Panc1 (cell line): ENCODE results near the gene UCP2. TPM values are rescaled to one million over a fixed set of nuclear protein-coding genes. Genes with fewer than 3 reads are reported as not detected.

Experiments
- ATAC-seq: fragments of 200-7000 bp; cut with Tn5 transposase; 2 replicates; pipeline ENCODE4 v1.9.1; 2020; ENCODE audit warnings: mild to moderate bottlenecking, moderate library complexity
- Bru-seq: library from RNA; stranded (reverse); fragments of 400-500 nt; gene quantifications from one replicate; lab custom pipeline; 2021; lab: Mats Ljungman, UMichigan
- BruChase-seq, 2 experiments: library from RNA; stranded (reverse); fragments of 400-500 nt; gene quantifications; one replicate each; lab custom pipeline; 2021; lab: Mats Ljungman, UMichigan
- BruUV-seq: library from RNA; stranded (reverse); fragments of 400-500 nt; replicated peaks from 2 replicates; lab custom pipeline; 2021; lab: Mats Ljungman, UMichigan
- CTCF ChIA-PET: fragments of 300-600 bp; sonication (Branson Sonifier 250); formaldehyde crosslinking; loops from one replicate; lab custom pipeline; 2022; ENCODE audit warnings: antibody characterized with exemption; lab: Charles Lee
- POLR2A ChIA-PET: fragments of 300-600 bp; sonication (Branson Sonifier 250); formaldehyde crosslinking; loops from one replicate; lab custom pipeline; 2022; ENCODE audit warnings: antibody characterized with exemption; lab: Charles Lee
- DNase-seq: peaks from one replicate; pipeline ENCODE4 v3.0.0-alpha.2; 2010; ENCODE audit warnings: low read depth, low spot score
- H3K27ac ChIP-seq: 2 replicates; pipeline ENCODE4 v1.5.1; 2011; ENCODE audit warnings: mild to moderate bottlenecking, low read length, inconsistent platforms
- H3K27me3 ChIP-seq: fragments of 200-500 bp; sonication (Bioruptor generic); 2 replicates; pipeline ENCODE4 v1.6.0; 2014; ENCODE audit warnings: low read length, inconsistent platforms; ENCODE audit not compliant: control insufficient read depth, insufficient read depth
- H3K36me3 ChIP-seq: fragments of 200-500 bp; sonication (Bioruptor generic); 2 replicates; pipeline ENCODE4 v1.5.1; 2014; ENCODE audit warnings: inconsistent platforms, mild to moderate bottlenecking, low read length, moderate library complexity; ENCODE audit not compliant: control insufficient read depth, insufficient read depth
- H3K4me1 ChIP-seq: 2 replicates; pipeline ENCODE4 v1.5.1; 2011; ENCODE audit warnings: inconsistent platforms, mild to moderate bottlenecking, low read length, moderate library complexity; ENCODE audit not compliant: control insufficient read depth, insufficient read depth
- H3K4me3 ChIP-seq, 2 experiments: 2 replicates each; pipeline ENCODE4 v1.5.1; 2011 to 2012; ENCODE audit warnings: low read depth in 2 of 2, low read length in 2 of 2, mild to moderate bottlenecking in 2 of 2, inconsistent platforms in 1 of 2, moderate library complexity in 1 of 2
- H3K9me3 ChIP-seq: fragments of 200-500 bp; sonication (Bioruptor generic); 2 replicates; pipeline ENCODE4 v1.5.1; 2014; ENCODE audit warnings: low read depth, mild to moderate bottlenecking, inconsistent platforms, low read length, moderate library complexity; ENCODE audit not compliant: control insufficient read depth, insufficient read depth
- CTCF ChIP-seq: fragments of 450-650 bp; IDR thresholded peaks from 2 replicates; pipeline ENCODE4 v1.5.1; 2017; ENCODE audit warnings: mild to moderate bottlenecking
- POLR2AphosphoS5 ChIP-seq: IDR thresholded peaks from 2 replicates; pipeline ENCODE4 v1.6.1; 2012; ENCODE audit warnings: mild to moderate bottlenecking, low read depth, low read length, moderate library complexity
- REST ChIP-seq, 2 experiments: IDR thresholded peaks; 2 replicates each; pipeline ENCODE4 v1.6.1; 2011 to 2012; ENCODE audit warnings: low read depth in 2 of 2, control low read depth in 1 of 2, low read length in 1 of 2, mild to moderate bottlenecking in 1 of 2, moderate library complexity in 1 of 2; ENCODE audit not compliant: insufficient read depth in 1 of 2
- SIN3A ChIP-seq: IDR thresholded peaks from 2 replicates; pipeline ENCODE4 v1.6.1; 2012; ENCODE audit warnings: low read depth, mild to moderate bottlenecking, low read length, moderate library complexity, borderline replicate concordance; ENCODE audit not compliant: insufficient read depth
- TCF7L2 ChIP-seq: IDR thresholded peaks from 2 replicates; pipeline ENCODE4 v1.6.1; 2011; ENCODE audit warnings: mild to moderate bottlenecking, low read depth, low read length, inconsistent platforms
- in situ Hi-C: cut with HindIII; loops from 2 replicates; pipeline ENCODE4 v1.10.0; 2016; ENCODE audit warnings: low sequenced_read_pairs, low pct_unique_long_range_greater_than_20kb
- intact Hi-C: fragments of 100-400 bp; cut with micrococcal nuclease; formaldehyde crosslinking; loops from one replicate; pipeline ENCODE4 v1.10.0; 2022; ENCODE audit not compliant: unreplicated experiment
- long read RNA-seq: library from polyadenylated mRNA; unstranded; transcript quantifications from one replicate; pipeline ENCODE4 v2.0.0, GENCODE V29; 2021; ENCODE audit not compliant: unreplicated experiment
- polyA plus RNA-seq: library from polyadenylated mRNA; unstranded; fragments of >200 nt; gene quantifications from one replicate; pipeline ENCODE4 v1.2.1, GENCODE V29; 2012; ENCODE audit warnings: missing spikeins; ENCODE audit not compliant: insufficient read length
- total RNA-seq: library from RNA; stranded (reverse); gene quantifications from one replicate; pipeline ENCODE4 v1.2.1, GENCODE V29; 2021; ENCODE audit not compliant: unreplicated experiment

Gene UCP2
- total RNA-seq: 68.8 TPM
- 62.6 TPM for polyA plus RNA-seq
- percentile 85 among the genes with signal in this experiment for Bru-seq, nascent RNA
- percentile 67 among the genes with signal in this experiment for BruChase-seq, experiment 1, labeled RNA remaining after a 2-hour chase
- percentile 71 among the genes with signal in this experiment for BruChase-seq, experiment 2, labeled RNA remaining after a 6-hour chase
- long read RNA-seq, transcript UCP2-201 (8 exons, 2,113 nt): major isoform, 39 of 59 reads
- long read RNA-seq, partial matches to known transcripts: 11 of 59 reads
- long read RNA-seq, other reads (novel, unspliced or antisense): 9 of 59 reads

GRCh38 chr11:73982595-73982989, at the start of gene UCP2:
Gene UCP2 (minus strand): TSS chr11:73982843. CDS start chr11:73978378, 4,465 bp downstream.
- POLR2A ChIA-PET: interaction anchor here (0.5 to 0.6 kb wide), 3 partner anchors 29 to 203 kb away, joined by 4 to 8 read pairs (median 7); no protein-coding TSS in a partner anchor
- H3K27ac ChIP-seq: peak within 1 kb of the TSS; percentile 96
- H3K4me1 ChIP-seq: peaks cover 24% of the 10 kb centered on the region
- no peak for DNase-seq
- no peaks in the 10 kb centered on the region for H3K9me3 ChIP-seq
- BruUV-seq: no TSS peak
- ATAC-seq: peak; percentile 92
- in situ Hi-C loops (no loop called here), intact Hi-C loops (no loop called here)
- H3K36me3 ChIP-seq: peaks cover 3% of the 10 kb centered on the region; the same call in 1 of the 2 replicates
- CTCF ChIA-PET: interaction anchor here (0.5 kb wide), 1 partner anchor 167 kb away, joined by 3 read pairs; no protein-coding TSS in a partner anchor
- H3K4me3 ChIP-seq: peak within 1 kb of the TSS; percentile 69 to 85
- peak; percentile 92; the same call in 1 of the 2 replicates for TF ChIP-seq SIN3A
- no peak for TF ChIP-seq REST (IDR thresholded peaks at IDR 0.05; ENCODE audit: insufficient read depth in 1 of 2, low read depth in 2 of 2, low read length in 1 of 2)
- TF ChIP-seq CTCF: no peak
- no peaks in the 10 kb centered on the region for H3K27me3 ChIP-seq

GRCh38 chr11:74030723-74031676, 48.4 kb upstream of the UCP2 start:
- Histone ChIP-seq H3K4me1 (no peaks in the 10 kb centered on the region), H3K36me3 (no peaks in the 10 kb centered on the region), H3K27me3 (no peaks in the 10 kb centered on the region), H3K9me3 (no peaks in the 10 kb centered on the region), H3K27ac (no peak overlapping the region), H3K4me3 (no peak overlapping the region)
- CTCF ChIA-PET: no interaction called here
- POLR2A ChIA-PET: no interaction called here
- in situ Hi-C loops (no loop called here), intact Hi-C loops (no loop called here)
- TF ChIP-seq SIN3A: no peak
- TF ChIP-seq REST (IDR thresholded peaks at IDR 0.05; ENCODE audit: insufficient read depth in 1 of 2, low read depth in 2 of 2, low read length in 1 of 2): no peak
- TF ChIP-seq CTCF: no peak
- TF ChIP-seq TCF7L2: no peak
- no peak for TF ChIP-seq POLR2AphosphoS5
- no TSS peak for BruUV-seq
- ATAC-seq (no peak), DNase-seq (no peak)
